ENCODE measurements around the gene SUMO1. TPM values are rescaled to one million over a fixed set of nuclear protein-coding genes. Genes with fewer than 3 reads are reported as not detected.

The SUMO1 gene
- total and polyA plus RNA-seq, 2 experiments from 2014 or later, result 217 to 507 TPM

- Mint-ChIP-seq H3K4me3 (no peak overlapping the region), H3K27ac (no peak overlapping the region), H3K36me3 (ENCODE audit: low read depth) (peaks cover 67% of the 10 kb centered on the region; the same call in 2 of the 3 replicates), H3K4me1 (no peaks in the 10 kb centered on the region), H3K9me3 (no peaks in the 10 kb centered on the region), H3K27me3 (ENCODE audit: insufficient read depth, low read depth, poor library complexity) (peaks cover 7% of the 10 kb centered on the region)
- Histone ChIP-seq H3K79me2 (replicated peaks; ENCODE audit: insufficient read depth) (peaks cover 92% of the 10 kb centered on the region), H4K20me1 (replicated peaks; ENCODE audit: insufficient read depth) (peaks cover 14% of the 10 kb centered on the region), H3K4me1 (ENCODE audit: insufficient read depth) (no peaks in the 10 kb centered on the region), H3F3A (replicated peaks; ENCODE audit: low read depth) (no peaks in the 10 kb centered on the region), H3K4me3 (no peak overlapping the region), H3K4me2 (no peak overlapping the region), H3K27me3 (ENCODE audit: insufficient read depth) (no peaks in the 10 kb centered on the region), H2AFZ (no peak overlapping the region), H3K27ac (ENCODE audit: low read depth) (no peak overlapping the region), H3K36me3 (ENCODE audit: insufficient read depth) (peaks cover 34% of the 10 kb centered on the region; the same call in 1 of the 2 replicates), H3K9me2 (ENCODE audit: insufficient read depth) (no peaks in the 10 kb centered on the region)
- TF ChIP-seq CREB1 (CRISPR knock-in tag; IDR thresholded peaks at IDR 0.05; ENCODE audit: low read depth), result no peak
- no peak for TF ChIP-seq POLR2AphosphoS5 (IDR thresholded peaks at IDR 0.05; ENCODE audit: low read depth)
- no peak for TF ChIP-seq ZNF462 (CRISPR knock-in tag; IDR thresholded peaks at IDR 0.05)
- TF ChIP-seq ZNF114 (CRISPR knock-in tag; IDR thresholded peaks at IDR 0.05), result no peak
- TF ChIP-seq STAT1 (IDR thresholded peaks at IDR 0.05; ENCODE audit: unreplicated experiment), result no peak
- TF ChIP-seq ZNF331 (CRISPR knock-in tag; IDR thresholded peaks at IDR 0.05; ENCODE audit: low read depth), result no peak
- TF ChIP-seq REST (IDR thresholded peaks at IDR 0.05; ENCODE audit: unreplicated experiment), result no peak
- DNase-seq (ENCODE audit: low spot score), result no peak
- no peak for ATAC-seq
Measured at GRCh38 chr2:202215179-202215578, 23.2 kb downstream of the SUMO1 start.
